Measurements from ENCODE around the gene CDK5RAP1.
"Not testable (repeated sequence)": the region's sequence is repeated elsewhere in the genome, so short reads cannot be mapped to it uniquely, and the experiment has no call there.

Gene CDK5RAP1

DNA sequence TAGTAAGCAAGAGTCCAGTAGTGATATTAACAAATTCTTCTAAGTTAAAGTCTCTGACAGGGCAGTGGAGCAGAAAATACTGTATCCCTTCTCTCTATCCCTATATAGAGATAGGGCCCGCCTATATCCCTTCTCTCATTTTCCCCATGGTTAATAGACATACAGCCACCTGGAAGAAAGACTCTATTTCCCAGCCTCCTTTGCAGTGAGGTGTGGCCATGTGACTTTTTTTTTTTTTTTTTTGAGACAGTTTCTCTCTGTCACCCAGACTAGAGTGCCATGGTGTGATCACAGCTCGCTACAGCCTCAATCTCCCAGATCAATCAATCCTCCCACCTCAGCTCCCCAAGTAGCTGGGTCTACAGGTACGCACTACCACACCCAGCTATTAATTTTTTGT is 16.7 kb upstream of the CDK5RAP1 start:
- no peak for FAIRE-seq

GRCh38 chr20:33415948-33416347 is 14.6 kb upstream of the CDK5RAP1 start:
- FAIRE-seq, result no peak

- FAIRE-seq, result no peak
These were observed 11.1 kb upstream of the CDK5RAP1 start for GRCh38 chr20:33412484-33412838.

- FAIRE-seq, result no peak
These were observed 10.6 kb upstream of the CDK5RAP1 start for GRCh38 chr20:33411711-33412483.

- FAIRE-seq, result no peak
These were observed 9.9 kb upstream of the CDK5RAP1 start for GRCh38 chr20:33411242-33411641.

DNA sequence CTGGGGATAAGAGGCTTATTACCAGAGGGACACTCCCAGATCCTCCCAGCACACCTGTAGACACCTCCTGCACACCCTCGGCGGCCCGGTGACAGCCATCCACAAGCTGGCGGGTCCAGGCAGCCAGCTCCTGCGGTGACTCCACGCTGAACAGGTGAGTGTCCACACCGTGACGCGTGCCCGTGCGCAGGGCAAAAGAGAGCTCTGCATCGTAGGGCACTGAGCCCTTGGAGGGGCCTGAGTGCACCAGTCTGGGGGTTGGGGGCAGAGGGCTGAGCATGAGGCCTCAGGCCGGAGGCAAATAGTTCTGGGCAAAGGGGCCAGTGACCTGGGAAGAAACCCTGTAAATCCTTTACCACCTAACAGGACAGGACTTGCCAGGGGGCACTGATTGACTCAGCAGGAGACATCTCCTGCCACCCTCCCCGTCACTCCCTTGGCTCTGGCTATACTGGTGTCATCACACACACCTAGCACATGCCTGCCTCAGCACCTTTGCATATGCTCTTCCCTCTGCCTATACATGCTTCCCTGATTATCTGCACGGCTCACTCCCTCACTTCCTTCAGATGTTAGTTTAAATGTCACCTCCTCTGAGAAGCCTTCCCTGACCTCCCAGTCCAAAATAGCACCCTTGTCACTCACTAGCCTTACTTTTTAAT is 8.9 kb upstream of the CDK5RAP1 start:
- FAIRE-seq, result no peak

DNA sequence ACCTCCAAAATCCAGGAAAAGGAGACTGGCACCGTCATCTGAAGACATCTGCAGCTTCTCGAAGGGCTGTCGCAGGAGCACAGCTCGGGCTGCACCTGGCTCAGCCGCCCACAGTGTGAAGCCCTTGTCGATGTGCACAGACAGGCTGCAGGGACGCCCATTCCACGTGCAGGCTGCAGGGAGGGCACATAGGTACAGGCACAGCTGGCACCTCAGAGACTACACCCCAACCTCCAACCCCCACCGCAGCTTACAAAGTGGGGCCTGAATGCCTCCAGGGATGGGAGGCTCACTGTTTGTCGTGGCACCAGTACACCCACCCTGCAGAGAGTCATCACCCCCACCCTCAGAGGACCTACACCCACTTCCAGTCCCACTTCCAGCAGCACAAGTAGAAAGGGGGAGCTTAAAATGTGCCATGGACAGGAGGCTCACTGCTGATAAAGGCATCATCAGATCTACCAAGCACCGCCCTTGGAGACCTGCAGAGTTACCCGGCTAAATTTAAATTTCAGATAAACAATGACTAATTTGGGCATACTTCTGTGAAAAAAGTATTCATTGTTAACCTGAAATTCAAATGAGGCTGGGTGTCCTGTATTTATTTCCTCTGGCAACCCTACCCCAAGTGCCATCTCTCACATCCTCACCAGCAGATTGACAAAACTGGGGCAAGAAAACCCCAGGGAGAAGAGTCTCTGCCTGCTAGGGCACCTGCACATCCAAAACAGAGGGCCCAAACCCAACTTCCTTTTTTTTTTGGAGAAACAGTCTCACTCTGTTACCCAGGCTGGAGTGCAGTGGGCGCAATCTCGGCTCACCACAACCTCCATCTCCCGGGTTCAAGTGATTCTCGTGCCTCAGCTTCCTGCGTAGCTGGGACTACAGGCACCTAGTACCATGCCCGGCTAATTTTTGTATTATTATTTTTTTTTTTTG is 7.7 kb upstream of the CDK5RAP1 start:
- no peak for FAIRE-seq

DNA sequence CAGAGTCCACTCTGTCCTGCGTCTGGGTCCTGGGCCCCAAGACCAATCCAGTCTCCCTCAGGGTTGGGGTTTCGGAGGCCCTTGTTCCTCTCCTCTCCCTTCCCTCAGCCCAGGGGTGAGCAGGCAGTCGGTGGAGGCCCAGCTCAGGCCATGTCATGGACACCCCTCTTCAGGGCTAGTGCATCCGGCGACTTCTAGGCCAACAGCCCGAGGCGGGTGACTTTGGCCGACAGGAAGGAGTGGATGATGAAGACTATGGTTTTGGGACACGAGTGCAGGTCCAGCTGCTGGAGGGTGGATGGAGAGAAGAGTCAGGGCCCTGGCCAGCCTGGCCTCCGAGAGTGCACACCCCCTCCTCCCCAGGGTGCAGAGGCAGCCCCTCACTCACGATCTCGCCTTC is 7.0 kb upstream of the CDK5RAP1 start:
- no peak for FAIRE-seq

DNA sequence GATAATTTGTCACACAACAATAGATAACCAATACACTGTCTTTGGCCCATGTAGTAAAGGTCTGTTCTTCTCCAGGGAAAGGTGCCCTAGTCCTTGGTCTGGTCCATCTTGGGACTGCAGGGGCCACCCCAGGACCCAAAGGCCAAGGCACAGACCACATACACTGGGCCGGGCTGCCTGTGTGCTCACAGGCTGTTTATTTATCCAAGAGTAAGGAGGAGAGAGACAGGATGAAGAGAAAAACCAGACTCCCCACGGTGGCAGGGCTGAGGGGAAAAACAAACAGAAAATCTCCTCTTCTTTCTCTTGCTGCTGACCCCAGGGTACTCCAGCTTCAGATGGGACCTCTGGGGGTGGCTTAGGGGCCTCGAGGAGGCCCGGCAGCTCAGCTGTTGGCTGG is 6.5 kb upstream of the CDK5RAP1 start:
- no peak for FAIRE-seq

- FAIRE-seq, result no peak
These were observed 5.9 kb upstream of the CDK5RAP1 start for GRCh38 chr20:33407251-33407650.

DNA sequence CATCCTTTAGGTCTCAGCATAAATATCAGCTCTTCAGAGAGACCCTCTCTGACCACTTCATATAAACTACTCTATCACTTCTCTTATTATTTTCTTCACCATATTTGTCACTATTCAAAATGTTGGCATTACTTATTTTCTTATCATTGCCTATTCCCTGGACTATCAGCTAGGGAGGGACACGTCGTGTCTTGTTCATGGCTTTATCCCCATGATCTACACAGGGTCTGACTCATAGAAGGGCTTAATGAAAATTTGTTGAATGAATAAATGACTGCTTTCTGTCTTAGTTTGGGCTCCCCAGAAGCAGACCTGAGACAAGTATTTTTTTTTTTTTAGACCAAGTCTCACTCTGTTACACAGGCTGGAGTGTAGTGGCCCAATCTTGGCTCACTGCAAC is 3.0 kb upstream of the CDK5RAP1 start:
- no peak for FAIRE-seq

DNA sequence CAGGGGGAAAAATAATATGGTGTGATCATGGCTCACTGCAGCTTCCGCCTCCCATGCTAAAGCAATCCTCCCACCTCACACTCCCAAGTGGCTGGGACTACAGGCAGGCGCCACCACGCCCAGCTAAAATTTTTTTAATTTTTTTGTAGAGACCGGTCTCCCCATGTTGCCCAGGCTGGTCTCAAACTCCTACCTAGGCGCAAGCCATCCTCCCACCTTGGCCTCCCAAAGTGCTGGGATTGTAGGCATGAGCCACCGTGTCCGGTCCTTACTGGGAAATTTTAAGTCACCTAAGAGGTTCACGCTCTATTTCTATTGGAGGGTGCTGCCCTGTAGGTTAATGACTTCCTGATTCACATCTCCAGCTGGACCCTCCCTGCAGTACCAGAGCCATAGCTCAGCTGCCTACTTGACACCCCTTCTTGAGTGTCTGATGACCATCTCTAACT is 626 bp upstream of the CDK5RAP1 start:
- no peak for FAIRE-seq

GRCh38 chr20:33400812-33401183 is 521 bp downstream of the CDK5RAP1 start:
- no peak for FAIRE-seq

GRCh38 chr20:33399924-33400323 is 1.4 kb downstream of the CDK5RAP1 start:
- no peak for FAIRE-seq

GRCh38 chr20:33394718-33395117 is 6.6 kb downstream of the CDK5RAP1 start:
- FAIRE-seq, result no peak

- FAIRE-seq, result no peak
These were observed 7.7 kb downstream of the CDK5RAP1 start for GRCh38 chr20:33393609-33394008.

GRCh38 chr20:33391722-33392415 is 9.4 kb downstream of the CDK5RAP1 start:
- no peak for FAIRE-seq

DNA sequence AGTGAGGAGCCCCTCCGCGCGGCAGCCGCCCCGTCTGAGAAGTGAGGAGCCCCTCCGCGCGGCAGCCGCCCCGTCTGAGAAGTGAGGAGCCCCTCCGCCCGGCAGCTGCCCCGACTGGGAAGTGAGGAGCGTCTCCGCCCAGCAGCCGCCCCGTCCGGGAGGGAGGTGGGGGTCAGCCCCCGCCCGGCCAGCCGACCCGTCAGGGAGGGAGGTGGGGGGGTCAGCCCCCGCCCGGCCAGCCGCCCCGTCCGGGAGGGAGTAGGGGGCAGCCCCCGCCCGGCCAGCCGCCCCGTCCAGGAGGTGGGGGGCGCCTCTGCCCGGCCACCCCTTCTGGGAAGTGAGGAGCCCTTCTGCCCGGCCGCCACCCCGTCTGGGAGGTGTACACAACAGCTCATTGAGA is 12.0 kb downstream of the CDK5RAP1 start:
- FAIRE-seq, result not testable (repeated sequence)

GRCh38 chr20:33388268-33388667 is 13.1 kb downstream of the CDK5RAP1 start:
- no peak for FAIRE-seq

DNA sequence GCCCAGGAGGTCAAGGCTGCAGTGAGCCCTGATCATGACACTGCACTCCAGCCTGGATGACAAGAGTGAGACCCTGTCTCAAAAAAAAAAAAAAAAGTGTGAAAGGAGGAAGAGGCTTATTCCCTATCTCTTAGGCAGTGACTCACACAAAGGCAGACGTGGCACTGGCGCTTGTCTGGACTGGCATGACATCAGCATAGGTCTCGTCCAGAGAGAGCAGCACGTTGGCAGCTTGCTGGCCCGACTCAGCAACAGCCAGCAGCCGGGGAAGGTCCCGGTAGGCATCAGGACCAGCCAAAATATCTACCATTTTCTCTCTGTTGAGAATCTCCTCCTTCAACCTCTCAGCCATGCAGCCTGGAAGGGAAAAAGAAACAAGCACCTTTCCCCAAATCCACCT is 14.1 kb downstream of the CDK5RAP1 start:
- FAIRE-seq, result no peak

DNA sequence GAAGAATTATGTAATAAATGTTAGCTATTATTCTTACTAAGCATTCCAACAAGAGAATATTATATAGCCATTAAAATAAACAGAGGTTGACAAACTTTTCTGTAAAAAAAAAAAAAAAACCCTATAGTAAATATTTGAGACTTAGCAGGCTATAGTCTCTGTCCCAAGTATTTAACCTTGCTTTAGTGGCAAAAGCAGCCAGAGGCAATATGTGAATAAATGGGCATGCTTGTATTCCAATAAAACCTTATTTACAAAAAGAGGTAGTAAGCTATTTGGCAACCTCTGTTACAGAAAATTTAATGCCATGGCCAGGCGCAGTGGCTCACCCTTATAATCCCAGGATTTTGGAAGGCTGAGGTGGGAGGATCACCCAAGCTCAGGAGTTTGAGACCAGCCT is 14.6 kb downstream of the CDK5RAP1 start:
- FAIRE-seq, result no peak

- FAIRE-seq, result no peak
These were observed 24.0 kb downstream of the CDK5RAP1 start for GRCh38 chr20:33377366-33377765.
